Kidney (tissue), 14 donors: ENCODE results near the gene EEF1AKMT4. TPM values are rescaled to one million over a fixed set of nuclear protein-coding genes. Genes with fewer than 3 reads are reported as not detected.

Experiments used
- DNase-seq, 5 donors: peaks; one replicate each; pipeline ENCODE4 v3.0.0-alpha.2; 2013 to 2020
- FAIRE-seq: peaks from 2 replicates; lab custom pipeline; 2012; peaks lifted over from hg19 to GRCh38; lab: Jason Lieb, UNC
- H3K27ac ChIP-seq, 2 donors: one replicate each; pipeline ENCODE4 v1.7.0; 2013; ENCODE audit warnings: low read depth in 2 of 2, low read length in 2 of 2, inconsistent platforms in 1 of 2
- H3K27me3 ChIP-seq: one replicate; pipeline ENCODE4 v1.7.1; 2013; ENCODE audit warnings: low read length, inconsistent platforms; ENCODE audit not compliant: control insufficient read depth, insufficient read depth
- H3K36me3 ChIP-seq, 3 donors: one replicate each; pipeline versions ENCODE4 v1.7.0 to v1.7.1; 2013; ENCODE audit warnings: low read length in 3 of 3, control low read depth in 1 of 3, inconsistent platforms in 1 of 3; ENCODE audit not compliant: insufficient read depth in 3 of 3, control insufficient read depth in 2 of 3
- H3K4me1 ChIP-seq, 3 donors: one replicate each; pipeline versions ENCODE4 v1.7.0 to v1.7.1; 2013; ENCODE audit warnings: low read length in 3 of 3, inconsistent platforms in 1 of 3, low read depth in 1 of 3; ENCODE audit not compliant: control insufficient read depth in 2 of 3, insufficient read depth in 2 of 3
- H3K4me3 ChIP-seq, 3 donors: one replicate each; pipeline versions ENCODE4 v1.7.0 to v1.8.1; 2013; ENCODE audit warnings: low read length in 3 of 3, control low read depth in 1 of 3, inconsistent platforms in 1 of 3
- H3K9ac ChIP-seq, 3 donors: one replicate each; pipeline versions ENCODE4 v1.7.0 to v1.7.1; 2013; ENCODE audit warnings: low read length in 3 of 3, control low read depth in 1 of 3, inconsistent platforms in 1 of 3
- H3K9me3 ChIP-seq, 3 donors: one replicate each; pipeline versions ENCODE4 v1.7.0 to v1.7.1; 2013; ENCODE audit warnings: low read length in 3 of 3, control low read depth in 1 of 3, inconsistent platforms in 1 of 3; ENCODE audit not compliant: control insufficient read depth in 2 of 3, insufficient read depth in 1 of 3
- CTCF ChIP-seq: IDR thresholded peaks from 3 replicates; pipeline ENCODE4 v1.5.1; 2012; ENCODE audit warnings: mild to moderate bottlenecking, moderate library complexity, borderline replicate concordance; ENCODE audit not compliant: insufficient read depth; ENCODE audit errors: extremely low read depth
- intact Hi-C: fragments of 100-400 bp; cut with DNase I; formaldehyde crosslinking; loops from one replicate; pipeline ENCODE4 v1.11.1; 2022
- polyA plus RNA-seq: library from polyadenylated mRNA; stranded (reverse); fragments of 350-450 nt; fragmentation: Illumina TruSeq; extraction: RNeasy Lipid Tissue Mini Kit (QIAGEN cat#74804); gene quantifications from one replicate; pipeline ENCODE4 v1.2.3, GENCODE V29; 2014; ENCODE audit warnings: low read depth, low replicate concordance; ENCODE audit not compliant: insufficient read depth
- total RNA-seq: library from RNA; stranded (reverse); fragmentation: NEBNext Ultra II Directional; extraction: Animal tissue kit (Norgen Biotek cat#: 25700); gene quantifications from one replicate; pipeline ENCODE4 v1.2.1, GENCODE V29; 2021
- donor health status: control.
- donor health status: control.
- donor health status: control.
- donor health status: control.
- donor health status: control.
- donor health status: DM: yes; HTN: yes; CAD: no.
- donor health status: Normal renal cell carcinoma (clear cell type).

EEF1AKMT4 gene
- total and polyA plus RNA-seq, 2 donors from 2014 or later, result 2.8 to 6.1 TPM

- TF ChIP-seq CTCF, result no peak
- H3K9me3 ChIP-seq, result no peaks in the 10 kb centered on the region
- H3K27me3 ChIP-seq, result no peaks in the 10 kb centered on the region
- intact Hi-C loops, result no loop called here
- peak within 1 kb of the TSS; percentile 57 to 94 (median 83) for H3K9ac ChIP-seq
- no peak for FAIRE-seq
- DNase-seq, result peak; percentile 98 to 99 (median 99)
- peaks cover 3 to 10% (median 5%) of the 10 kb centered on the region in 3 donors for H3K4me1 ChIP-seq
- H3K36me3 ChIP-seq, result peaks cover 12 to 35% (median 32%) of the 10 kb centered on the region in 3 donors
- H3K27ac ChIP-seq, result peak within 1 kb of the TSS; percentile 56 to 79
- peak within 1 kb of the TSS; percentile 90 to 95 (median 92) for H3K4me3 ChIP-seq
Measured at GRCh38 chr3:184298759-184299487, 49.5 kb downstream of the EEF1AKMT4 start, which contains the start of gene PSMD2. Gene PSMD2, plus strand, starts transcription at chr3:184299241. Its CDS starts 26 bp downstream, at chr3:184299267.

- DNase-seq, result no peak
Measured at GRCh38 chr3:184299488-184300377, 50.3 kb downstream of the EEF1AKMT4 start.

GRCh38 chr3:184300378-184300720 is 50.9 kb downstream of the EEF1AKMT4 start:
- H3K27me3 ChIP-seq, result no peaks in the 10 kb centered on the region
- no peak for FAIRE-seq
- H3K36me3 ChIP-seq, result peaks cover 12 to 46% (median 40%) of the 10 kb centered on the region in 3 donors
- H3K27ac ChIP-seq, result no peak overlapping the region
- peak overlapping the region in 1 of 3 donors; percentile 90 for H3K4me3 ChIP-seq
- DNase-seq, result no peak
- TF ChIP-seq CTCF, result no peak
- peak overlapping the region in 1 of 3 donors; percentile 57 for H3K9ac ChIP-seq
- intact Hi-C loops, result no loop called here
- peaks cover 3 to 10% (median 5%) of the 10 kb centered on the region in 3 donors for H3K4me1 ChIP-seq
- H3K9me3 ChIP-seq, result no peaks in the 10 kb centered on the region

More at GRCh38 chr3:184299488-184300377, 50.3 kb downstream of the EEF1AKMT4 start:
- H3K9ac ChIP-seq, result peak overlapping the region; percentile 57 to 83 (median 60)
- H3K27me3 ChIP-seq, result no peaks in the 10 kb centered on the region
- H3K36me3 ChIP-seq, result peaks cover 12 to 42% (median 38%) of the 10 kb centered on the region in 3 donors
- no peak overlapping the region for H3K27ac ChIP-seq
- FAIRE-seq, result no peak
- peaks cover 3 to 10% (median 5%) of the 10 kb centered on the region in 3 donors for H3K4me1 ChIP-seq
- intact Hi-C loops, result no loop called here
- TF ChIP-seq CTCF, result no peak
- no peaks in the 10 kb centered on the region for H3K9me3 ChIP-seq
- peak overlapping the region; percentile 67 to 91 (median 90) for H3K4me3 ChIP-seq
